HL-60 (cell line): ENCODE measurements around the gene PKDCC.

Experiments
- POLR2AphosphoS5 ChIP-seq: IDR thresholded peaks from 2 replicates; pipeline ENCODE4 v1.6.1; 2012; ENCODE audit warnings: low read depth
- TF ChIP-seq, protein P1 (sequence below): IDR thresholded peaks from one replicate; pipeline ENCODE4 v1.5.1; 2011; ENCODE audit warnings: low read length, control low read depth, inconsistent platforms; ENCODE audit not compliant: insufficient read depth

DNA sequence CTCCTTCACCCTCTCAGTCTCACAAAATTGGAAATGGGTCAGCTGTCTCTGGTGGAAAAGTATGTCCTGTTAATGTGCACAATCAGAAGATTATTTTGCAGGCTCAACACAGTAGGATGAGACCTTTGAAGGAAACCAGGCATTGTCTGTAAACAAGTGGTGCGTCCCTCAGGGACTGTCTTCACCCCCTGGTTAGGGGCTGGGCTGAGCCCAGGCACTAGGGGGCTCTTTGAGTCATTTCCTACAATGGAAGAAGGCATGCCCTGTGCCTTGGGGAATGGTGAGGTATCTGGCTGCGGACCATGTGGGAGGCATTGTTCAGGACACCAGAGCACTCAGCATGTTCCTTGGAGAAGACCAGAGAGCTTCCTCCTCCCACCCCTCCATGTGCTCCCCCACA is 26.8 kb downstream of the PKDCC start:
- TF ChIP-seq, protein P1, sequence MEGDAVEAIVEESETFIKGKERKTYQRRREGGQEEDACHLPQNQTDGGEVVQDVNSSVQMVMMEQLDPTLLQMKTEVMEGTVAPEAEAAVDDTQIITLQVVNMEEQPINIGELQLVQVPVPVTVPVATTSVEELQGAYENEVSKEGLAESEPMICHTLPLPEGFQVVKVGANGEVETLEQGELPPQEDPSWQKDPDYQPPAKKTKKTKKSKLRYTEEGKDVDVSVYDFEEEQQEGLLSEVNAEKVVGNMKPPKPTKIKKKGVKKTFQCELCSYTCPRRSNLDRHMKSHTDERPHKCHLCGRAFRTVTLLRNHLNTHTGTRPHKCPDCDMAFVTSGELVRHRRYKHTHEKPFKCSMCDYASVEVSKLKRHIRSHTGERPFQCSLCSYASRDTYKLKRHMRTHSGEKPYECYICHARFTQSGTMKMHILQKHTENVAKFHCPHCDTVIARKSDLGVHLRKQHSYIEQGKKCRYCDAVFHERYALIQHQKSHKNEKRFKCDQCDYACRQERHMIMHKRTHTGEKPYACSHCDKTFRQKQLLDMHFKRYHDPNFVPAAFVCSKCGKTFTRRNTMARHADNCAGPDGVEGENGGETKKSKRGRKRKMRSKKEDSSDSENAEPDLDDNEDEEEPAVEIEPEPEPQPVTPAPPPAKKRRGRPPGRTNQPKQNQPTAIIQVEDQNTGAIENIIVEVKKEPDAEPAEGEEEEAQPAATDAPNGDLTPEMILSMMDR = no peak
- no peak for TF ChIP-seq POLR2AphosphoS5
